HG02973 (cell line): ENCODE measurements around the gene SLCO3A1.

ENCODE experiments used
- ATAC-seq: cut with Tn5 transposase; IDR thresholded peaks from one replicate; pipeline ENCODE4 v1.9.1; 2021; ENCODE audit warnings: moderate library complexity; ENCODE audit not compliant: unreplicated experiment

SLCO3A1 gene

DNA sequence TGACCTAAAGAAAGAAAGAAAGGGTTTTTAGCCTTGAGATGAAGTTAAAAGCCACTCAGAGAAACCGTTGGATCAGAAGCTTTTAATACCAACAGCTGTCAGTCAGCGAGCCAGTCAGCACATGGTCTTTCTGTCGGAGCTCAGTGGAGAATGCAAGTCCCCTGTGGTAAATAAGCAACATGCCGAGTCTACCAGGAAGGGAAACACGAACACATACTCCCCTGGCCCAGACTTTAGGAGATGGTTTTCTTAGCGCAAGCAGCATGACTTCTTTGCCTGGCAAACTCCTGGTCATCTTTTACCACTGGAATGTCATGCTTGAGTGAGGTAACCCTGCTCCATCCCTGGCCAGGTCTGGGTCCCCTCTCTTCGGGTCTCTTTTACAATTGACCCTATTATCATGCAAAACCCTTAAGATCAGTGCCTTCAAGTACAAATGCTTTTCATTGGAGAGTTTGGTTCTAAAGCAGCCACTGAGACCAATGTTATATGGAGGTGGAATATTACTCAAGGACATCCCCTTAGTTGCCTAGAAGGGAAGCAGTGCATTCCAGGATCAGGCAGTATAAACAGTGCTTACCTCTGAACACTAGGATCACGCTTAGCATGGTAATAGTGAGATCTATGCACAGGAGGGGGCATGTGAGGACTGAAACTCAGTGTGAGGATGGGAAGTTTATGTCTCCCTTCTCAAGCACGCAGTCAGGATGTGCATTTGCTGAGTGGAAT lies 28.2 kb downstream of the SLCO3A1 start:
- ATAC-seq = no peak

DNA sequence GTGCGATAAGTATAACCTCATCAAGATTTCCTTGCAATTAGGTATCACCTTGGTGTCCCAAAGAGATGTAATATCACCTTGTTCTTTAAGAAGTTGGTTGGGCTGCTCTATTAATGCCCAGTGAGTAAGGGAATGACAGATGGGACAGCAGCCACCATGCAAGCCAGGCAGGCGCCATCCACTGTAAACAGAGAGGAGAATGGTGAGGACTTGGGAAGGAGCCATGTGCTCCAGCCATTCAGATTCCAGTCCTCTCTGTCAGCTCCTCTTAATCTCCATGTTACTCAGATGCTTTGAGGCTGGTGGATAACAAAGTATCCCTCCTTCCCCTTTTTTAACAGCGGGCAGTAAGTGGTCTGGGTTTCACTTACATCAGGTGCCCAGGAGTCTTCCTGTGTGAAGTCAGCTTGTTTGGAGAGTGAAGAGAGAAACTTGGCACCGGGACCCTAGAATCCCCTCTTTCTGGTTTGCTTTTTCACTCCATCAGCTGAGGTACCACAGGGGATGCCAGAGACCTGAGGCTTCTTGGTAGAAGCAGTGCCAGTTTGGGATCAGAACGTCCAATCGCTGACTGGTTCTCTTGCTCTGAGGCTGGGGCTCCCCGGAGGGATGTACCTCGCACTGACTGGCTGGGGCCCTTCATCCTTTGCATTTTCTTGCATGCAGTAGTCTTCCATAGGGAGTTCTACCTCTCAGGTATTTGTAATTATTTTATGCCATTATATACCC lies 29.5 kb downstream of the SLCO3A1 start:
- ATAC-seq = no peak

DNA sequence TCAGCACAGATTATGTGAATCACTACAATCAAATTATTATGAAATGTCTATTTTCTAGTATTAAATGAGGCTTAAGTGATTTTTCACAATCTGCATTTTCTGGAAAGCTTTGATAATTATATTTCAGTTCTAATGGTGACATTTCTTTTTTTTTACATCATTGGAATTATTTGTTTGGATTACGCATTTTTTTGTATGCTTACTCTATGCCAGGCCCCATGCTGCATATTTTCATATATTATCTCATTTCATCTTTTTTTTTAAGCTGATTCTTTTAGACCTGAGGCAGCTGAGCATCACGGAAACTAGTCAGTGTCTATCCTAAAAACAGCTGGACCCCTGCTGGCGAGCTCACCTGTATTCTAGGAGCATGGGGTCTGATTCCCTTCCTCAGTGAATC lies 31.1 kb downstream of the SLCO3A1 start:
- ATAC-seq = no peak

DNA sequence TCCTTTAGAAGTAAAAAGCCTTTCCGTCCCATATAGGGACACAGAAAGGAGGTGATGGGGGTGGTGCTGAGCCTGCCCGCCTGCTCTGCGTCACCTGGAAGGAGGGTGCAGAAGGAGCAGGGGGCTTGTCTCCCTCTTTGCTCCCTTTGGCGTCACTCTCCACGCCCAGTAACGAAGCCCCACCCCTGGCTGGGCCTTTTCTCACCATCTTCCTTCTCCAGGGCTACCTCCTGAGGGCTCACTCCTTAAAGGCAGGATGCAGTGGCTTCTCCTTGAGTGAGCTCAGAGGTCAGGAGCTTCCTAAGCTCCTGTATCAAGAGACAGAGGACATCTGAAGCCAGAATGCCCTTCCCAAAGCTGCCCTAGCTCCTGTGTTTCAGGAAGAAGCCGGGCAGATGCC lies 31.5 kb downstream of the SLCO3A1 start:
- ATAC-seq = no peak

DNA sequence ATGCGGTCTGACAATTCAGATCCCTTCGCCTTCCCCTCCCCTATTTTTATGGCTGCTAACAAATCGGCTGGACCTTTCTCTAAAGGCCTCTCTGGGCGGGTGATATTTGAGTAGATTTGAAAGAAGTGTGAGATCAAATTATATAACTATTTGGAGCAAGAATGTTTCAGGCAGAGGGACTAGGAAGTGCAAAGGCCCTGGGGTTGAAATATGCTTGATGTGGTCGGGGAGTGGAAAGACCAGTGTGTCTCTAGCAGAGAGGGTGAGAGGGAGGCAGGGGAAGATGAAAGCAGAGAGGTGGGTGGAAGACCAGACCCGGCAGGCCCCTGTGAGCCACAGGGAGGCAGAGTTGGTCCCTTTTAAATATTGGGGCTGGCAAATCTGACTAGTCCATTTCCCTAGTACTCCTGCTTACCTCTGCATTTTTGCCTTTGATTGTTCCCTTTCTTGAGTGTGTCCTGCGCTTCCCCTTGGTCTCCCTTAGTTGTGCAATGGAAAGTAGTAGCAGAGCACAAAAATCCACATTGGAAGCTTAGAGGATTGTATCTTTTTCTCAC lies 32.3 kb downstream of the SLCO3A1 start:
- ATAC-seq = no peak

DNA sequence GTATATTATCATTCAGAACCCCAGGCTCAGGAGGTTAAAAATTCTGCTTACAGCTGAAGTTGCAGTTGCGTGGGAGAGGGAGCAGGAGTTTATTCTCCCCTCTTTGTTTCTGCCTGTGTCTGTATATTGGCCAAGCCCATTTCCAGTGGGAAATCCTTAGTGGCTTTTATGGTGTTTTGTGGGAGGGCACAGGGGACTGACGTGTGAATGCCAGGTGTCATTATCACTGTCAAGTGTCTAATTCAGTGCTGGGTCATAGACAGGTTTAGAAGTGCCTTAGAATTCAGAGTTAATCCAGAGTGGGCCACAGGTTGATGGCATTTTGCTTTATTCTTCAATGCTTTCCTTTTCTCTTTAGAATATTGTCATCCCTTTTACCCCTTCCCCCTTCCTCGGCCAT lies 33.4 kb downstream of the SLCO3A1 start:
- no peak for ATAC-seq

DNA sequence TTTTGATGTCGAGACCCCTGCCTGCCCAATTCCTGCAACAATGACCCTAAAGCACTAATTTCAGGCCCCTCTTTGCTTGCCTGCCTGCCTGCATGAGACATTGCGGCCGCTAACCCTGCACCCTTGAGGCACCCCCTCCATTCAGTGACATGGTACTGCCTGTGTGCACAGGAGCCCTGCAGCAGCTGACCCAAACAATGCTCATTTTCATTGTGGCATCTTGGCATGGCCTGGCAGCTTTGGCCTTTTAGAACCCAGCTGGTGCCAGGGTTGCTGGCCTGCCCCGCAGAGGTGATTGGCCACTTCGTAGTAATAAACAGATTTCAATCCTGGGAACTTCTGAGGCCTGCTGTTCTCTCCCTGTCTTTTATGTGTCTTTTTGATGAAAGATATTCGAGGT lies 33.8 kb downstream of the SLCO3A1 start:
- no peak for ATAC-seq

DNA sequence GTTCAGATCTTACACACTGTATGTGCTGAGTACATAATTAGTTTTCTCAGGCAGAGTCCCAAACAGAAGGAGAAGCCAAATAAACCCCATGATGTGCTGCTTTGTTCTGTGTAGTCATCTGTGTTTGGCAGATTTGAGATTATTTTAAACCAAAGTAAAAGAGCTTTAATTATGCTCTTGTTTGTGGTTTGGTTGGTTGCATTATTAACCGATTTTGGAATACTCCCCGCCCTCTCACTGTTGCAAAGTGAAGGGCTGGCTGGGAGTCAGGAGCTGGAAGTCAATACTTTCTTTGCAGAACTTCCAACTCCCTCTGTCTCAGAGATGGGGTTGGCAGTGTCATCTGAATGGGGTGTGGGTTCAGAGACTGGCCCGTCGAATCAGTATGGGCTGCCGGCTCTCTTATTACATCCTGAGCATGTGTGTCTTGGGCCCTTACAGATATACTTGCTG lies 34.4 kb downstream of the SLCO3A1 start:
- ATAC-seq = no peak

DNA sequence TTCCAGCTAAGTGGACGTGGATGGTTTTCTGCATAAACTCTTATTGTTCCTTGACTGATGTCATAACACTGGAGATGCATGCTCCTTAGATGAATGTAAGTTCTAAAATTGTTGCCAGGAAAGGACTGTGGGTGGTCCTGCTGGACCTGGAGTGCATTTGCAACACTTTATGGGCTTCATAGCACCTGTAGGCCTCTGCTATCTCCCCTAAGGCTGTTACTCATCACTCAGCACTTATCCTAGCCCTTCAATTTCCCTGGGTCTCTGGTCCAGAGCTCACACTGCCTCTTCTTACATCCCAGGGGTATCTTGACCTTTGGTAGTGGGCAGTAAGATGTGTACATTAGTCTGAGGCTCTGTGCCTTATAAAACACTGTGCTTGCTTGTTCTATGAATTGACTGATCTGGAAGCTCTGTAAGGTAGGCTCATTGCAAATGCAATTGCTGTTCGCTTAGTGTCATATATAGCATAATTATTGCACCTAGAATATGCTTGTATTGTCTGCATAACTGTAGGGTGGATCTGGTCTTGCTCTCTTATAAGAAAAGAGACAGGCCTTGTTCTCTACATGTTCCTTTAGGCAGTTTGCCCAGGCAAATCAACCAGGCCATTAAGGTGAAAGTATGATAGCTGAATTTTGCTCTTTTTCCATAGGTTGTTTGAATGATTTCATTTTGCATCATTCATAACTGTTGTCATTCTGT lies 35.8 kb downstream of the SLCO3A1 start:
- ATAC-seq = no peak

DNA sequence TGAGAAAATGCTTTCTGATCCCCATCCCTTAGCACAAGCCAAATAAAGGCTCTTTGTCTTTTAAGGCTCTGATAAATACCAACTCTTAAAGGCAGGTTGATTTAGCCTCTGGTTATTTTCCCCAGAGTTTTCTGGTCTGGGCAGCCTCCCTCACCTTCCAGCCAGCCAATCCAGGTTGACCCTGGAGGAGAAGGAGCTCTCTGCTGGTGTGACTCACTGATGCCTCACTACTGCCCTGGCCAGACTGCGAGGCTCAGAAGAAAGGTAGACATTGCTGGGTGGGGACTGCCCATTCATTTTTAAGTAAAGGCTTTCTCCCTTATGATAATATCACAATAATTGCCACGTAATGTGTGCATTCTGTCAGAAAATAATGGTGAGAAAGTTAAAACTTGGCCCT lies 37.1 kb downstream of the SLCO3A1 start:
- ATAC-seq = no peak

DNA sequence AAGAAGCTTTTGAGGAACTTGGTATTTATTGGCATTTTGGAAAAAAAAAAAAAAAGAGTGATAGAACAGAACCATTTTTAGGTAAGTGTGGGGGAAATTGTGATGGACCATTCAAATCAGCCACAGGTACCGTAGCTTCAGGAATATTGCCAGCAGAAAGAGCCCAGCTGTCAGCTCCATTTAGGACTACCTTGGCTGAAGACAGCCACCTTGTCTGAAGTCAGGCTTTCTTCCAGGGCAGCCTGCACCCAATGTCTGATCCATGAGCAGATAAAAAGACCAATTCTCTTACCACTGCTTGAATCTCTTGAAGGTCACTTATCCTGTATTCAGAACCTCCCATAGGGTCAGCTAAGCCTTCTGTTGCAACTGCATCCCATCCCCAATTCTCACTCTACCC lies 37.6 kb downstream of the SLCO3A1 start:
- no peak for ATAC-seq

DNA sequence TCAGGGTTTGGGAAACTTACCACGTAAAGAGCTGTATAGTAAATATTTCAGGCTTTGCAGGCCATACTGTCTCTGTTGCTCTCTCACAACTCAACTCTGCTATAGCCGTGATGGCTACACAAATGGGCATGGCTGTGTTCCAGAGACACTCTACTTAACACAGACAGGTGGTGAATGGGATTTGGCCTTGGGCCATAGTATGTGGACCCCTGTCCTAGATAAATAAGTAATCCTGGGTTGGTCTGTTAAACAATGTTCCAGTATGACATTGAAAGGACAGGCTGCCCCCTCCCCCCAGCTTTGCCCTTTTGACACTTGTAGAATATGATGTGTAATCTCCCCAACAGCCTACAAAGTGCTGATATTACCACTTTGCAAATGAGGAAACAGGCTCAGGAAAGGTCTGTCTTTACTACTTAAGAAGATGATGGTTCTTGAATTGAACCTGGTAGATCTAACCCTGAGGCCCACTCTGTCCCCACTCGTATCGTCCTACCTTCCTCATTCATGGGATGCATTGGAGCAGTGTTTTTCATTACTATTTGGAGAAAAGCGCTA lies 38.4 kb downstream of the SLCO3A1 start:
- ATAC-seq = no peak

DNA sequence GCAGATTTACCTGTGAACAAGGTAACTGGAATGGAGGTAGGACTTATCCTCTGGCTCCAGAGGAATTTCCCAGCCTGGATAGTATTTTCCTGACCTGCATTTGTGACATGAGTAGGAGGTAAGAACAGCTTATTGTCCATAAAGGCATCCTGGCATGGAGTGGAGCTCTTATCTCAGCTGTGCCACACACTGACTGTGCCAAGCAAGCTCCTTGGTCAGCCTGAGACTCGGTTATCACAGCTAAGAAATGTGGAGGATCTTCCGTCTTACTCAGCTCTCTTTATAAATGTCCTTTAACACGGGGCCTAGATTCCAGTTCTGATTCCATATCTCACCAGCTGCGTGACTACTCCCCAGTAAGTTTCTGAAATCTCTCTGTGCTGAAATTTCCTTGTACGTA lies 38.9 kb downstream of the SLCO3A1 start:
- ATAC-seq = no peak

DNA sequence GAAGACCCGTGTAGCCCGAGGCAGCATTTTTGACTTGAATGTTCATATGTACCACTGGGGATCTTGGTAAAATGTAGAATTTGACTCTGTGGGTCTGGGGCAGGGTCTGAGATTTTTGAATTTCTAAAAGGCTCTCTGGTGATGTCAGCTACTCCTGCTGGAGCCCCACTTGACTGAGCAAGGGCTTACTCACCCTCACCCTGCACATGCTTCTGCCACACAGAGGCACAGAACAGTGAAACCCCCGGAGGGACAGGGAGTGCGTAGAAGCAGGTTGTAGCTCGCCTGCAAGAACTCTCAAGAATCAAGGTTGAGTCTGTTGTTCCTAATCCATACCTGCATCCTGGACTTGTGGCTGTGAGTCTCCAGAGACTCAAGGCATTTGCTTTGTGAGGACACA lies 41.1 kb downstream of the SLCO3A1 start:
- ATAC-seq = no peak

DNA sequence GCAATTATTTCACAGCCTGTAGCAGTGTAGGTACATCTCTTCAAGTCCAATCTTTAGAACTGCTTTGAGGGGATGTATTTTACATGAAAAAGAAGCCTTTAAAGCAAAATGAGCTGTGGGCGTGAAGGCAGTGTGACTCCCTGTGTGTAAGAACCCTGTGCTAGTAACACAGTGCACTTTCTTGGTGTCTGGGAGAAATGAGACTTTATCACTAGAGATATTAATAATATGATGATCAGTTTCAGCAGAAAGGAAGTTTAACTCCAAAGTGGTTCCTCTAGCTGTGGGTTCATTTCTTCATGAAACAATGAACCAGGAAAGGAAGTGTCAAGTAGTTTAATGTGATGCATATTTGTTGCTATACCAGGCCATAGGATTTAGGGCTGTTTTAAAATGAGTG lies 41.5 kb downstream of the SLCO3A1 start:
- no peak for ATAC-seq

DNA sequence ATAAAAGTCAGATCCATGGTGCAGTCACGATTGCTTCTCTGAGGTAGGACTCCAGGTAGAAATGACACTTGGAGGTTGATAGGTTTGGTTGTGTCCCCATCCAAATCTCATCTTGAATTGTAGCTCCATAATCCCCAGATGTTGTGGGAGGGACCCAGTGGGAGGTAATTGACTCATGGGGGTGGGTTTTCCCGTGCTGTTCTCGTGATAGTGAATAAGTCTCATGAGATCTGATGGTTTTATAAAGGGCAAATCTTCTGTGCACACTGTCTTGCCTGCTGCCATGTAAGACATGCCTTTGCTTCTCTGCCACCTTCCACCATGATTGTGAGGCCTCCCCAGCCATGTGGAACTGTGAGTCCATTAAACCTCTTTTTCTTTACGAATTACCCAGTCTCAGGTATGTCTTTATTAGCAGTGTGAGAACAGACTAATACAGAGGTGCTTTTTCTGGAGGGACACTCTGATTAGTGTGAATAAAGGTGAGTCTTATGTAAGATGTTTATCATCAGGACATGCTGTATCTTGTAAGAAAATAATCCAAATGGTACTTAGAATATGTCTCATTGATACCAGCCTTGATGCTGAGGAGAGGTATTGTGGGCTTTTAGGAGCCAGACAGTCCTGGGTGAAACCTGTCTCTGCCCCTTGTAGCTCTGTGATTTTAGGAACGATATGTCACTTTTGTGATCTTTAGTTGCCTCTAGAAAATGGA lies 43.0 kb downstream of the SLCO3A1 start:
- ATAC-seq = no peak

DNA sequence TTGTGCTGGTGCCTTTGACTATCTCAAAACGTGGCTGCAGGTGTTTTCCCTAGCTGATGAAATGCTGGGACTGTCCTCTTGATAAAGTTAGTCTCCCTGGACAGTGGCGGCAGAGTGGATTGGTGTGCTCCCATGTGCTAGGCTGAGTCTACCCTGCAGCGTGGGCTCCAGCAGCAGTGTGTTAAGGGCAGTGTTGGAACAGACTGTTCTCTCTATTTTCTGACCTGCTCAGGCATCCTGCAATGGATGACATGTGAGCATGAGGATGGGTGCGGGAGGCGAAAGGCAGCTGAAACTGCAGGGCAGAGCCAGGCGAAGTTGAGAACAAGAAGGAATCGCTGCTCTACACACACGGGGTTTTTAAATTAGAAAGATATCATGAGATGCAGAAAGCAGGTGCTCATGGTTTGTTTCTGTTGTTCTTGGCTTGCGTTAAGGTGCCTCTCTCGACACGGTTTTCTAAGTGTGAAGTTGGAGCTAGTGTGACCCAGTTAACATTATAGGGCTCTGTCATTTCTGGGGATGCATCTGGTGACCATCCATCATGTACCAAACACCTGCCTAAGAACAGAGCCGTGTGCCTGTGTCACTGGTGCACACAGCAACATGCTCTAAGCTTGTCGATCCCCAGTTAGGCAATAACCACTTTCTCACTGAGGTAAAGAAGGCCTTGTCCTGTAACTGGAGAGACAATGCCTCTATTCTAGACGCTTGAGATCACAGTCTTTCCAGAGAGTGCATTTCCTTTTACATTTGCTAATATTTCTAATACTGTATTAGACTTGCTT lies 44.3 kb downstream of the SLCO3A1 start:
- ATAC-seq = no peak

DNA sequence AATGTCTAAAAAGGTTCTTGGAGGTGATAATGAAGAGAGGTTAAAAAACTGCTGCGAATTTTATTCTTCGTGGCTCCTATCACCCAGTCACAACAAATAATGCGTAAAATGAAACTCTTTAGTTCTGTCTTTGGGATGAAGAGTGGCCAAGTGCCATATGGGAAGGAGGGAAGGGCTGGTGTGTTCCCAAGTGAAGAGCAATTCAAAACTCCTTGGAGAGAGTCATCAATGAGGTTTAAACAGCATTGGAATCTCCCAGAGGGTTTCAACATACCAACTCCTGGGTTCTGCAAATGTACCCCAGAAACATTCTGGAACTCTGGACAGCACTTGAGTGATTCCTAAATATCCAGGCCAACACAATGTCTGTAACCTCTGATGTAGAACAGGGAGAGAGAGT lies 45.3 kb downstream of the SLCO3A1 start:
- no peak for ATAC-seq

DNA sequence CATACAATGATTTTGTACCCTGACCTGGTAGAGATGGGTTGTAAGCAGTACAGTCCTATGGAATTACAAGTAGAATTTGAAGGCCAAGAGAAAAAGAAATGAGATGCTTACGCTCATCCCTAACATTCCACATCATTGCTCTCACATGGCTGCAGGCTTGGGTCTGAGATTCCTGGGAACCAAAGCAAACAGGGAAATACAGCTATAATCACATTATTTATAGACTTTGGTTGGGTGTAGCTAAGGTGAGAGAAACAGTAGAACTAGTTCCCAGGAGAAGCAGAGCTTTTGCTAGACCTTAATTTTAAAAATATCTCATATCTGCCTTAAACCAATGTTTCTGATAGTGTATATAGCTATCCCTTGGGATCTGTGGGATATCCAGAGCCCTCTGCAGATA lies 51.4 kb downstream of the SLCO3A1 start:
- ATAC-seq = no peak

DNA sequence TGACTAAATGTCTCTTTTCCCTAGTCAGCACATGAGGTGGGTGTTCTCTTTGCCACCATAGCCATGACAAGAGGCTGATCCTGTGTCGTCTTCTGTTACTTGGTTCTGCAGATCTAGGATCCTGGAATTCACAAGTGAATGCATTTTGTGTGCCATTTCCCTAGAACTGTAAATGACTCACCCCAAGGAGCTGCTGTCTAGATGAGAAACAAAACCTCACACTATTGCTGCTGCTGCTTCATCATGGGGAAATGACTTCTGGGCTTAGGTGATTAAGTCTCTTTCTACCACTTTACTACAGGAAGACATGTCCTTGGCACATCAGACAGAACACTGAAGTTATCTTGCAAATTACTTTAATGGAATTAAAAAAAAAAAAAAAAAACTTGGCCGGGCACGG lies 54.9 kb downstream of the SLCO3A1 start:
- no peak for ATAC-seq
